ENCODE measurements around the gene THBS2. TPM values are rescaled to one million over a fixed set of nuclear protein-coding genes. Genes with fewer than 3 reads are reported as not detected.

The THBS2 gene
- total and polyA plus RNA-seq, 10 of the 15 experiments (the other 5 are each of a cell fraction or from before 2014, with no cell fraction given) = 0.07 to 0.10 TPM; not detected in 8

GRCh38 chr6:169263374-169263773 lies 9.7 kb upstream of the THBS2 start:
- no TSS peak for BruUV-seq (replicated peaks)
- 0% methylated on average over 2 of the region's 3 CpGs for WGBS (ENCODE audit: insufficient coverage, insufficient replicate concordance, low lambda C conversion rate, missing lambda C conversion rate)
- no peak for ATAC-seq
- TF ChIP-seq, protein P1, sequence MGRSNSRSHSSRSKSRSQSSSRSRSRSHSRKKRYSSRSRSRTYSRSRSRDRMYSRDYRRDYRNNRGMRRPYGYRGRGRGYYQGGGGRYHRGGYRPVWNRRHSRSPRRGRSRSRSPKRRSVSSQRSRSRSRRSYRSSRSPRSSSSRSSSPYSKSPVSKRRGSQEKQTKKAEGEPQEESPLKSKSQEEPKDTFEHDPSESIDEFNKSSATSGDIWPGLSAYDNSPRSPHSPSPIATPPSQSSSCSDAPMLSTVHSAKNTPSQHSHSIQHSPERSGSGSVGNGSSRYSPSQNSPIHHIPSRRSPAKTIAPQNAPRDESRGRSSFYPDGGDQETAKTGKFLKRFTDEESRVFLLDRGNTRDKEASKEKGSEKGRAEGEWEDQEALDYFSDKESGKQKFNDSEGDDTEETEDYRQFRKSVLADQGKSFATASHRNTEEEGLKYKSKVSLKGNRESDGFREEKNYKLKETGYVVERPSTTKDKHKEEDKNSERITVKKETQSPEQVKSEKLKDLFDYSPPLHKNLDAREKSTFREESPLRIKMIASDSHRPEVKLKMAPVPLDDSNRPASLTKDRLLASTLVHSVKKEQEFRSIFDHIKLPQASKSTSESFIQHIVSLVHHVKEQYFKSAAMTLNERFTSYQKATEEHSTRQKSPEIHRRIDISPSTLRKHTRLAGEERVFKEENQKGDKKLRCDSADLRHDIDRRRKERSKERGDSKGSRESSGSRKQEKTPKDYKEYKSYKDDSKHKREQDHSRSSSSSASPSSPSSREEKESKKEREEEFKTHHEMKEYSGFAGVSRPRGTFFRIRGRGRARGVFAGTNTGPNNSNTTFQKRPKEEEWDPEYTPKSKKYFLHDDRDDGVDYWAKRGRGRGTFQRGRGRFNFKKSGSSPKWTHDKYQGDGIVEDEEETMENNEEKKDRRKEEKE (IDR thresholded peaks at IDR 0.05) = no peak
- TF ChIP-seq ZNF687 (IDR thresholded peaks at IDR 0.05) = no peak
- TF ChIP-seq RAD51 (IDR thresholded peaks at IDR 0.05) = no peak
- TF ChIP-seq, protein P2, sequence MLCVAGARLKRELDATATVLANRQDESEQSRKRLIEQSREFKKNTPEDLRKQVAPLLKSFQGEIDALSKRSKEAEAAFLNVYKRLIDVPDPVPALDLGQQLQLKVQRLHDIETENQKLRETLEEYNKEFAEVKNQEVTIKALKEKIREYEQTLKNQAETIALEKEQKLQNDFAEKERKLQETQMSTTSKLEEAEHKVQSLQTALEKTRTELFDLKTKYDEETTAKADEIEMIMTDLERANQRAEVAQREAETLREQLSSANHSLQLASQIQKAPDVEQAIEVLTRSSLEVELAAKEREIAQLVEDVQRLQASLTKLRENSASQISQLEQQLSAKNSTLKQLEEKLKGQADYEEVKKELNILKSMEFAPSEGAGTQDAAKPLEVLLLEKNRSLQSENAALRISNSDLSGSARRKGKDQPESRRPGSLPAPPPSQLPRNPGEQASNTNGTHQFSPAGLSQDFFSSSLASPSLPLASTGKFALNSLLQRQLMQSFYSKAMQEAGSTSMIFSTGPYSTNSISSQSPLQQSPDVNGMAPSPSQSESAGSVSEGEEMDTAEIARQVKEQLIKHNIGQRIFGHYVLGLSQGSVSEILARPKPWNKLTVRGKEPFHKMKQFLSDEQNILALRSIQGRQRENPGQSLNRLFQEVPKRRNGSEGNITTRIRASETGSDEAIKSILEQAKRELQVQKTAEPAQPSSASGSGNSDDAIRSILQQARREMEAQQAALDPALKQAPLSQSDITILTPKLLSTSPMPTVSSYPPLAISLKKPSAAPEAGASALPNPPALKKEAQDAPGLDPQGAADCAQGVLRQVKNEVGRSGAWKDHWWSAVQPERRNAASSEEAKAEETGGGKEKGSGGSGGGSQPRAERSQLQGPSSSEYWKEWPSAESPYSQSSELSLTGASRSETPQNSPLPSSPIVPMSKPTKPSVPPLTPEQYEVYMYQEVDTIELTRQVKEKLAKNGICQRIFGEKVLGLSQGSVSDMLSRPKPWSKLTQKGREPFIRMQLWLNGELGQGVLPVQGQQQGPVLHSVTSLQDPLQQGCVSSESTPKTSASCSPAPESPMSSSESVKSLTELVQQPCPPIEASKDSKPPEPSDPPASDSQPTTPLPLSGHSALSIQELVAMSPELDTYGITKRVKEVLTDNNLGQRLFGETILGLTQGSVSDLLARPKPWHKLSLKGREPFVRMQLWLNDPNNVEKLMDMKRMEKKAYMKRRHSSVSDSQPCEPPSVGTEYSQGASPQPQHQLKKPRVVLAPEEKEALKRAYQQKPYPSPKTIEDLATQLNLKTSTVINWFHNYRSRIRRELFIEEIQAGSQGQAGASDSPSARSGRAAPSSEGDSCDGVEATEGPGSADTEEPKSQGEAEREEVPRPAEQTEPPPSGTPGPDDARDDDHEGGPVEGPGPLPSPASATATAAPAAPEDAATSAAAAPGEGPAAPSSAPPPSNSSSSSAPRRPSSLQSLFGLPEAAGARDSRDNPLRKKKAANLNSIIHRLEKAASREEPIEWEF (IDR thresholded peaks at IDR 0.05; ENCODE audit: insufficient replicate concordance, low read depth, low read length) = no peak
- no peak for TF ChIP-seq TAF1 (IDR thresholded peaks at IDR 0.05; ENCODE audit: borderline replicate concordance, low read depth, low read length)
- TF ChIP-seq CHD1 (IDR thresholded peaks at IDR 0.05; ENCODE audit: low read depth, low read length) = no peak
- TF ChIP-seq SP1 (IDR thresholded peaks at IDR 0.05; ENCODE audit: low read depth, low read length) = no peak
- no peak for TF ChIP-seq CEBPB (IDR thresholded peaks at IDR 0.05; ENCODE audit: borderline replicate concordance in 1 of 2, low read depth in 2 of 2, low read length in 2 of 2)
- no peak for TF ChIP-seq LARP7 (IDR thresholded peaks at IDR 0.05)
- no peak for TF ChIP-seq KDM1A (IDR thresholded peaks at IDR 0.05; ENCODE audit: borderline replicate concordance)
- no peak for TF ChIP-seq POLR2AphosphoS2 (IDR thresholded peaks at IDR 0.05; ENCODE audit: low read depth, low read length)
- no peak for TF ChIP-seq STAT1 (conservative IDR thresholded peaks at IDR 0.05)
- TF ChIP-seq WRNIP1 (IDR thresholded peaks at IDR 0.05; ENCODE audit: borderline replicate concordance, low read depth, low read length) = no peak
- no peak for TF ChIP-seq ATF7 (IDR thresholded peaks at IDR 0.05; ENCODE audit: low read depth)

More at GRCh38 chr6:169263374-169263773, 9.7 kb upstream of the THBS2 start:
- DNase-seq (ENCODE audit: low read depth, low spot score) (no peak), FAIRE-seq (no peak)
- RAD21 ChIA-PET (ENCODE audit: unreplicated experiment) = no interaction called here
- SMC1A ChIA-PET (ENCODE audit: uncharacterized antibody, unreplicated experiment) = no interaction called here
- no peaks in the 10 kb centered on the region for H3K9me3 ChIP-seq (replicated peaks; ENCODE audit: control insufficient read depth, insufficient read depth, low read length)
- no peak overlapping the region for H3K4me3 ChIP-seq
- H3K4me2 ChIP-seq (ENCODE audit: control insufficient read depth, insufficient read depth) = no peak overlapping the region
- H3K79me2 ChIP-seq (ENCODE audit: control insufficient read depth, insufficient read depth, low read length) = no peaks in the 10 kb centered on the region
- no peaks in the 10 kb centered on the region for H3K27me3 ChIP-seq (replicated peaks in 1 of 2; ENCODE audit: control insufficient read depth in 2 of 2, insufficient read depth in 2 of 2, low read length in 1 of 2)
- H3K9ac ChIP-seq (ENCODE audit: control insufficient read depth, insufficient read depth, low read length) = no peak overlapping the region
- no peak overlapping the region for H3K27ac ChIP-seq (ENCODE audit: control insufficient read depth, insufficient read depth)
- H4K20me1 ChIP-seq (ENCODE audit: control insufficient read depth, insufficient read depth) = no peaks in the 10 kb centered on the region
- H2AFZ ChIP-seq (ENCODE audit: control insufficient read depth, low read depth, low read length) = no peak overlapping the region
- POLR2A ChIA-PET = no interaction called here
- in situ Hi-C loops (cut with MboI) (no loop called here), intact Hi-C loops (cut with micrococcal nuclease; ENCODE audit: unreplicated experiment) (no loop called here)
- H3K36me3 ChIP-seq (ENCODE audit: control insufficient read depth in 2 of 2, insufficient read depth in 2 of 2, low read length in 1 of 2) = no peaks in the 10 kb centered on the region
- no peaks in the 10 kb centered on the region for H3K4me1 ChIP-seq (ENCODE audit: control insufficient read depth, insufficient read depth, low read length)
- CTCF ChIA-PET = no interaction called here

Data from GM12878 (cell line).